SK-MEL-5 (cell line): ENCODE measurements around the gene EPM2AIP1. TPM values are rescaled to one million over a fixed set of nuclear protein-coding genes. Genes with fewer than 3 reads are reported as not detected.
A peak's percentile ranks its signal among the peaks of the same experiment; 100 is the strongest.
"Not testable (repeated sequence)": the region's sequence is repeated elsewhere in the genome, so short reads cannot be mapped to it uniquely, and the experiment has no call there.

Source experiments
- DNase-seq: peaks from one replicate; pipeline ENCODE4 v3.0.0-alpha.2; 2016; ENCODE audit warnings: low read depth, low spot score
- in situ Hi-C: cut with HindIII; loops from 2 replicates; pipeline ENCODE4 v1.10.0; 2016; ENCODE audit warnings: low sequenced_read_pairs, high pct_unique_total_duplicates, low pct_unique_long_range_greater_than_20kb
- total RNA-seq: library from RNA; depleted of rRNA; stranded (reverse); fragments of >200 nt; shearing (Covaris generic); gene quantifications from 2 replicates; pipeline ENCODE4 v1.2.3, GENCODE V29; 2014

EPM2AIP1 gene
- total RNA-seq, 1 experiment from 2014 or later = 15.8 TPM

- DNase-seq, in situ Hi-C loops: not testable (repeated sequence)
Observed at GRCh38 chr3:36963008-36963407, 29.9 kb downstream of the EPM2AIP1 start.

- in situ Hi-C loops = no loop called here
- no peak for DNase-seq
Observed at GRCh38 chr3:36960502-36960901, 32.4 kb downstream of the EPM2AIP1 start.

- DNase-seq = no peak
- in situ Hi-C loops = no loop called here
Observed at GRCh38 chr3:36959821-36960220, 33.1 kb downstream of the EPM2AIP1 start.

GRCh38 chr3:36957862-36958686 lies 34.9 kb downstream of the EPM2AIP1 start:
- in situ Hi-C loops = no loop called here
- DNase-seq = no peak

GRCh38 chr3:36957063-36957462 lies 35.9 kb downstream of the EPM2AIP1 start:
- DNase-seq = peak; percentile 32
- in situ Hi-C loops = no loop called here

GRCh38 chr3:36956155-36956554 lies 36.8 kb downstream of the EPM2AIP1 start:
- no peak for DNase-seq
- in situ Hi-C loops = no loop called here

GRCh38 chr3:36954452-36955134 lies 38.3 kb downstream of the EPM2AIP1 start:
- no peak for DNase-seq

GRCh38 chr3:36947814-36948213 lies 45.1 kb downstream of the EPM2AIP1 start:
- in situ Hi-C loops, DNase-seq: not testable (repeated sequence)

More at GRCh38 chr3:36954452-36955134, 38.3 kb downstream of the EPM2AIP1 start:
- in situ Hi-C loops = no loop called here

- in situ Hi-C loops = no loop called here
- no peak for DNase-seq
Observed at GRCh38 chr3:36945333-36945980, 47.5 kb downstream of the EPM2AIP1 start.

- no peak for DNase-seq
- in situ Hi-C loops = no loop called here
Observed at GRCh38 chr3:36944641-36945270, 48.2 kb downstream of the EPM2AIP1 start, which contains the start of gene TRANK1. TRANK1 (minus strand) TSS chr3:36945054; CDS start chr3:36944809, 245 bp downstream.

GRCh38 chr3:36944012-36944640 lies 48.8 kb downstream of the EPM2AIP1 start:
- in situ Hi-C loops = no loop called here

GRCh38 chr3:36943601-36944000 lies 49.3 kb downstream of the EPM2AIP1 start:
- in situ Hi-C loops = no loop called here
- no peak for DNase-seq

More at GRCh38 chr3:36944012-36944640, 48.8 kb downstream of the EPM2AIP1 start:
- no peak for DNase-seq

- in situ Hi-C loops = no loop called here
Observed at GRCh38 chr3:36942638-36943248, 50.2 kb downstream of the EPM2AIP1 start.

GRCh38 chr3:36941658-36942057 lies 51.3 kb downstream of the EPM2AIP1 start:
- DNase-seq = no peak
- in situ Hi-C loops = no loop called here

More at GRCh38 chr3:36942638-36943248, 50.2 kb downstream of the EPM2AIP1 start:
- DNase-seq = no peak

- DNase-seq = no peak
- in situ Hi-C loops = no loop called here
Observed at GRCh38 chr3:36941162-36941561, 51.8 kb downstream of the EPM2AIP1 start.

- DNase-seq = no peak
- in situ Hi-C loops = no loop called here
Observed at GRCh38 chr3:36937492-36937891, 55.4 kb downstream of the EPM2AIP1 start.
